GM12874 (cell line): Measurements from ENCODE around the gene PSEN1.

Experiments
- CTCF ChIP-seq: IDR thresholded peaks from 2 replicates; pipeline ENCODE4 v1.5.1; 2011; ENCODE audit warnings: low read depth, mild to moderate bottlenecking, control low read depth, low read length, moderate library complexity; ENCODE audit not compliant: insufficient read depth

Gene PSEN1

GRCh38 chr14:73246387-73247150 lies 110.3 kb downstream of the PSEN1 start:
- TF ChIP-seq CTCF: no peak

- no peak for TF ChIP-seq CTCF
Measured at GRCh38 chr14:73248108-73248868, 112.0 kb downstream of the PSEN1 start.

- no peak for TF ChIP-seq CTCF
Measured at GRCh38 chr14:73249108-73249507, 112.8 kb downstream of the PSEN1 start.

GRCh38 chr14:73249564-73250316 lies 113.4 kb downstream of the PSEN1 start:
- TF ChIP-seq CTCF: no peak

- TF ChIP-seq CTCF: no peak
Measured at GRCh38 chr14:73250317-73250713, 114.0 kb downstream of the PSEN1 start.

GRCh38 chr14:73250781-73251500 lies 114.6 kb downstream of the PSEN1 start:
- TF ChIP-seq CTCF: no peak
